K562 (cell line): ENCODE measurements around the gene GOLIM4. TPM values are rescaled to one million over a fixed set of nuclear protein-coding genes. Genes with fewer than 3 reads are reported as not detected.

Experiments
- ATAC-seq: fragments of 200-7000 bp; cut with Tn5 transposase; 3 replicates; pipeline ENCODE4 v1.9.1; 2020; ENCODE audit warnings: moderate library complexity
- BruUV-seq: library from RNA; stranded (reverse); fragments of 400-500 nt; replicated peaks from 2 replicates; lab custom pipeline; 2021; lab: Mats Ljungman, UMichigan
- CTCF ChIA-PET: fragments of 300-600 bp; formaldehyde crosslinking; extraction: SDS; loops from one replicate; lab custom pipeline; 2021; ENCODE audit warnings: low intra/inter-chr PET ratio; lab: Yijun Ruan, JAX
- POLR2A ChIA-PET: fragments of 300-600, 350-650 bp; sonication (Branson Sonifier 250); formaldehyde crosslinking; extraction: SDS; loops from one replicate; lab custom pipeline; 2021; ENCODE audit warnings: antibody characterized with exemption, inconsistent platforms; lab: Yijun Ruan, JAX
- DNase-seq, 4 experiments: peaks; one replicate each; pipeline versions ENCODE4 v3.0.0 to v3.0.0-alpha.2; 2011 to 2018; ENCODE audit warnings: low spot score in 3 of 4, mixed read lengths in 3 of 4; ENCODE audit errors: extremely low read depth in 1 of 4
- FAIRE-seq: peaks from 2 replicates; lab custom pipeline; 2011; peaks lifted over from hg19 to GRCh38; lab: Jason Lieb, UNC
- H2AFZ ChIP-seq: 2 replicates; pipeline ENCODE4 v1.6.0; 2011; ENCODE audit warnings: low read depth, low read length, control low read depth, inconsistent platforms
- H3K27ac ChIP-seq: fragments of 200-600 bp; 3 replicates; pipeline ENCODE4 v1.8.0; 2011; ENCODE audit warnings: low read depth, mild to moderate bottlenecking, control low read depth, inconsistent platforms, low read length, moderate library complexity, mixed read lengths; ENCODE audit errors: extremely low read depth
- H3K27me3 ChIP-seq, 2 experiments: fragments of 300-600 bp in 1 of 2; 2 replicates in 1 of 2; 3 replicates in 1 of 2; pipeline versions ENCODE4 v1.6.0 to v1.8.0; 2011; ENCODE audit warnings: inconsistent platforms in 2 of 2, low read length in 2 of 2, mild to moderate bottlenecking in 1 of 2, mixed read lengths in 1 of 2, moderate library complexity in 1 of 2; ENCODE audit not compliant: control insufficient read depth in 2 of 2, insufficient read depth in 2 of 2
- H3K36me3 ChIP-seq: fragments of 300-600 bp; 3 replicates; pipeline ENCODE4 v1.8.0; 2011; ENCODE audit warnings: mild to moderate bottlenecking, low read length, inconsistent platforms; ENCODE audit not compliant: control insufficient read depth, insufficient read depth
- H3K4me1 ChIP-seq, 2 experiments: fragments of 200-600 bp in 1 of 2; replicated peaks in 1 of 2; 2 replicates in 1 of 2; 3 replicates in 1 of 2; pipeline versions ENCODE4 v1.5.1 to v1.8.0; 2011; ENCODE audit warnings: inconsistent platforms in 2 of 2, low read length in 2 of 2, mild to moderate bottlenecking in 1 of 2, mixed read lengths in 1 of 2, moderate library complexity in 1 of 2; ENCODE audit not compliant: control insufficient read depth in 2 of 2, insufficient read depth in 2 of 2
- H3K4me2 ChIP-seq: 2 replicates; pipeline ENCODE4 v1.6.1; 2011; ENCODE audit warnings: low read length, control low read depth, inconsistent platforms, mixed read lengths; ENCODE audit not compliant: insufficient read depth
- H3K4me3 ChIP-seq: fragments of 200-600 bp; sonication (generic), shearing (Covaris generic); 2 replicates; pipeline ENCODE4 v1.5.1; 2016; ENCODE audit warnings: control low read depth, inconsistent platforms
- H3K79me2 ChIP-seq: fragments of 200-600 bp; 3 replicates; pipeline ENCODE4 v1.8.0; 2011; ENCODE audit warnings: low read length, inconsistent platforms; ENCODE audit not compliant: control insufficient read depth, insufficient read depth
- H3K9ac ChIP-seq, 2 experiments: 2 replicates each; pipeline versions ENCODE4 v1.6.0 to v1.6.1; 2011; ENCODE audit warnings: low read depth in 2 of 2, low read length in 2 of 2, control low read depth in 1 of 2, inconsistent platforms in 1 of 2, mild to moderate bottlenecking in 1 of 2, mixed read lengths in 1 of 2; ENCODE audit not compliant: insufficient read depth in 1 of 2
- H3K9me1 ChIP-seq: one replicate; pipeline ENCODE4 v1.6.0; 2011; ENCODE audit warnings: inconsistent platforms, mild to moderate bottlenecking, low read length, moderate library complexity; ENCODE audit not compliant: control insufficient read depth, insufficient read depth
- H3K9me3 ChIP-seq: replicated peaks from 2 replicates; pipeline ENCODE4 v1.5.1; 2011; ENCODE audit warnings: low read depth, low read length, inconsistent platforms; ENCODE audit not compliant: control insufficient read depth, insufficient read depth
- H4K20me1 ChIP-seq: replicated peaks from 2 replicates; pipeline ENCODE4 v1.6.1; 2011; ENCODE audit warnings: low read length, inconsistent platforms, mixed read lengths; ENCODE audit not compliant: control insufficient read depth, insufficient read depth
- MCM5 ChIP-seq: fragments of 450-650 bp; IDR thresholded peaks from 2 replicates; pipeline ENCODE4 v1.6.1; 2016; ENCODE audit warnings: low read depth
- TCF7 ChIP-seq: sonication (generic); IDR thresholded peaks from 2 replicates; pipeline ENCODE4 v1.6.1; 2016; ENCODE audit warnings: antibody characterized with exemption, borderline replicate concordance
- XRCC5 ChIP-seq: fragments of 200-400 bp; formaldehyde crosslinking; IDR thresholded peaks from 2 replicates; pipeline ENCODE4 v1.6.1; 2017; ENCODE audit warnings: low read depth, mild to moderate bottlenecking, low read length
- WGBS: fragments of 100-300 bp; shearing (Covaris generic); methylation state at CpG from one replicate; pipeline ENCODE4 v1.1.6; 2016; ENCODE audit warnings: low coverage, mixed read lengths; ENCODE audit not compliant: insufficient coverage; ENCODE audit errors: missing lambda C conversion rate; 5-methylcytosine and 5-hydroxymethylcytosine counted together
- in situ Hi-C: fragments of 300-500 bp; cut with MboI; formaldehyde crosslinking; loops from 4 replicates; pipeline ENCODE4 v1.15.0; 2018; ENCODE audit warnings: inconsistent platforms, mixed read lengths
- intact Hi-C: fragments of 100-400 bp; cut with micrococcal nuclease; formaldehyde crosslinking; loops from 2 replicates; pipeline ENCODE4 v1.14.2; 2022
- polyA plus RNA-seq, 8 experiments: library from polyadenylated mRNA; depleted of rRNA in 4 of 8; stranded (reverse) in 5 of 8; unstranded in 3 of 8; fragments of >200 nt; fragmentation: Nextera tagmentation in 2 of 8; fragmentation: Illumina TruSeq in 1 of 8; extraction: Ambion mirVana in 2 of 8; extraction: Trizol in 1 of 8; gene quantifications; 2 replicates each; pipeline versions ENCODE4 v1.2.1 to v1.2.3, GENCODE V29; 2011 to 2014; ENCODE audit warnings: inconsistent platforms in 1 of 8, missing spikeins in 1 of 8
- total RNA-seq, 7 experiments: library from RNA; depleted of rRNA in 6 of 7; stranded (reverse); fragments of >200 nt in 6 of 7; fragmentation: Illumina TruSeq in 2 of 7; extraction: Trizol in 2 of 7; gene quantifications; 2 replicates each; pipeline versions ENCODE4 v1.2.1 to v1.2.3, GENCODE V29; 2011 to 2021; ENCODE audit warnings: low replicate concordance in 1 of 7
- TF ChIP-seq, protein P1 (sequence below): fragments of 250-450 bp; sonication (Bioruptor Pico); IDR thresholded peaks from 2 replicates; pipeline ENCODE4 v1.5.0; 2020; ENCODE audit warnings: mild to moderate bottlenecking, borderline replicate concordance
- TF ChIP-seq, protein P2 (sequence below): sonication (generic); formaldehyde crosslinking; IDR thresholded peaks from 2 replicates; pipeline ENCODE4 v1.8.1; 2023; ENCODE audit warnings: mild to moderate bottlenecking, missing genetic modification reagents

GOLIM4 gene
- total and polyA plus RNA-seq, 9 of the 15 experiments (the other 6 are each of a cell fraction or from before 2014, with no cell fraction given) = 9.3 to 39.4 (median 31.0) TPM

DNA sequence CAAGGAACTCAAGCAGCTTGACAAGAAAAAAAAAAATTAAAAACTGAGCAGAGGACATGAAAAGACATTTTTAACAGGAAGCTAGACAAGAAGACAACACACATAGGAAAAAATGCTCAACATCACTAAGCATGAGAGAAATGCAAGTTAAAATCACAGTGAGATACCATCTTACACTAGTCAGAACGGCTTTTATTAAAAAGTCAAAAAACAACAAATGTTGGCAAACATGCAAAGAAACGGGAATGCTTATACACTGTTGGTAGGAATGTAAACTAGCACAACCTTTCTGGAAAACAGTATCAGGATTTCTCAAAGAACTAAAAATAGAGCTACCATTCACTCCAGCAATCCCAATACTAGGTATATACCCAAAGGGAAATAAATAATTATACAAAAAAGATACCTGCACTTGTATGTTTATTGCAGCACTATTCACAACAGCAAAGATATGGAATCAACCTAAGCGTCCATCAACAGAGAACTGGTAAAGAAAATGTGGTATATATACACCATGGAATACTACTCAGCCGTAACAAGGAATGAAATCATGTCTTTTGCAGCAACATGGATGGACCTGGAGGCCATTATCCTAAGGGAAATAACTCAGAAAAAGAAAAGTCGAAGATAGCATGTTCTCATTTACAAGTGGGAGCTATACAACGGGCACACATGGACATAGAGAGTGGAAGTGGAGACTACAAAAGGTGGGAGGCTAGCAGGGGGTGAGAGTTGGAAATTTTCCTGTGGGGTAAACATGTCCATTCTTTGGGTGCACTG, 5.2 kb downstream of the GOLIM4 start:
- TF ChIP-seq, protein P1, sequence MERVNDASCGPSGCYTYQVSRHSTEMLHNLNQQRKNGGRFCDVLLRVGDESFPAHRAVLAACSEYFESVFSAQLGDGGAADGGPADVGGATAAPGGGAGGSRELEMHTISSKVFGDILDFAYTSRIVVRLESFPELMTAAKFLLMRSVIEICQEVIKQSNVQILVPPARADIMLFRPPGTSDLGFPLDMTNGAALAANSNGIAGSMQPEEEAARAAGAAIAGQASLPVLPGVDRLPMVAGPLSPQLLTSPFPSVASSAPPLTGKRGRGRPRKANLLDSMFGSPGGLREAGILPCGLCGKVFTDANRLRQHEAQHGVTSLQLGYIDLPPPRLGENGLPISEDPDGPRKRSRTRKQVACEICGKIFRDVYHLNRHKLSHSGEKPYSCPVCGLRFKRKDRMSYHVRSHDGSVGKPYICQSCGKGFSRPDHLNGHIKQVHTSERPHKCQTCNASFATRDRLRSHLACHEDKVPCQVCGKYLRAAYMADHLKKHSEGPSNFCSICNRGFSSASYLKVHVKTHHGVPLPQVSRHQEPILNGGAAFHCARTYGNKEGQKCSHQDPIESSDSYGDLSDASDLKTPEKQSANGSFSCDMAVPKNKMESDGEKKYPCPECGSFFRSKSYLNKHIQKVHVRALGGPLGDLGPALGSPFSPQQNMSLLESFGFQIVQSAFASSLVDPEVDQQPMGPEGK (CRISPR knock-in tag) = no peak
- TF ChIP-seq, protein P2, sequence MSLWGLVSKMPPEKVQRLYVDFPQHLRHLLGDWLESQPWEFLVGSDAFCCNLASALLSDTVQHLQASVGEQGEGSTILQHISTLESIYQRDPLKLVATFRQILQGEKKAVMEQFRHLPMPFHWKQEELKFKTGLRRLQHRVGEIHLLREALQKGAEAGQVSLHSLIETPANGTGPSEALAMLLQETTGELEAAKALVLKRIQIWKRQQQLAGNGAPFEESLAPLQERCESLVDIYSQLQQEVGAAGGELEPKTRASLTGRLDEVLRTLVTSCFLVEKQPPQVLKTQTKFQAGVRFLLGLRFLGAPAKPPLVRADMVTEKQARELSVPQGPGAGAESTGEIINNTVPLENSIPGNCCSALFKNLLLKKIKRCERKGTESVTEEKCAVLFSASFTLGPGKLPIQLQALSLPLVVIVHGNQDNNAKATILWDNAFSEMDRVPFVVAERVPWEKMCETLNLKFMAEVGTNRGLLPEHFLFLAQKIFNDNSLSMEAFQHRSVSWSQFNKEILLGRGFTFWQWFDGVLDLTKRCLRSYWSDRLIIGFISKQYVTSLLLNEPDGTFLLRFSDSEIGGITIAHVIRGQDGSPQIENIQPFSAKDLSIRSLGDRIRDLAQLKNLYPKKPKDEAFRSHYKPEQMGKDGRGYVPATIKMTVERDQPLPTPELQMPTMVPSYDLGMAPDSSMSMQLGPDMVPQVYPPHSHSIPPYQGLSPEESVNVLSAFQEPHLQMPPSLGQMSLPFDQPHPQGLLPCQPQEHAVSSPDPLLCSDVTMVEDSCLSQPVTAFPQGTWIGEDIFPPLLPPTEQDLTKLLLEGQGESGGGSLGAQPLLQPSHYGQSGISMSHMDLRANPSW (CRISPR knock-in tag) = no peak
- TF ChIP-seq MCM5 = no peak
- no peak for TF ChIP-seq XRCC5
- TF ChIP-seq TCF7 = no peak
- peaks cover 99% of the 10 kb centered on the region for H3K79me2 ChIP-seq
- no TSS peak for BruUV-seq
- H4K20me1 ChIP-seq = peaks cover 9% of the 10 kb centered on the region
- FAIRE-seq = no peak
- no peaks in the 10 kb centered on the region for H3K27me3 ChIP-seq
- H2AFZ ChIP-seq = no peak overlapping the region
- no peaks in the 10 kb centered on the region for H3K9me1 ChIP-seq
- intact Hi-C loops (no loop called here), in situ Hi-C loops (no loop called here)
- POLR2A ChIA-PET = no interaction called here
- no peak overlapping the region for H3K4me2 ChIP-seq
- H3K9ac ChIP-seq = no peak overlapping the region
- H3K36me3 ChIP-seq = no peaks in the 10 kb centered on the region
- CTCF ChIA-PET = no interaction called here
- 60% methylated on average over 6 of the region's 6 CpGs for WGBS
- no peak for DNase-seq
- H3K9me3 ChIP-seq = no peaks in the 10 kb centered on the region
- peaks cover 8 to 66% of the 10 kb centered on the region in 2 experiments; a peak in 4 of 5 replicates for H3K4me1 ChIP-seq
- no peak overlapping the region for H3K4me3 ChIP-seq
- ATAC-seq = no peak
- H3K27ac ChIP-seq = no peak overlapping the region
